Measurements from ENCODE around the gene USP9Y.
A peak's percentile ranks its signal among the peaks of the same experiment; 100 is the strongest.
"Not testable (repeated sequence)": the region's sequence is repeated elsewhere in the genome, so short reads cannot be mapped to it uniquely, and the experiment has no call there.

Gene USP9Y, protein sequence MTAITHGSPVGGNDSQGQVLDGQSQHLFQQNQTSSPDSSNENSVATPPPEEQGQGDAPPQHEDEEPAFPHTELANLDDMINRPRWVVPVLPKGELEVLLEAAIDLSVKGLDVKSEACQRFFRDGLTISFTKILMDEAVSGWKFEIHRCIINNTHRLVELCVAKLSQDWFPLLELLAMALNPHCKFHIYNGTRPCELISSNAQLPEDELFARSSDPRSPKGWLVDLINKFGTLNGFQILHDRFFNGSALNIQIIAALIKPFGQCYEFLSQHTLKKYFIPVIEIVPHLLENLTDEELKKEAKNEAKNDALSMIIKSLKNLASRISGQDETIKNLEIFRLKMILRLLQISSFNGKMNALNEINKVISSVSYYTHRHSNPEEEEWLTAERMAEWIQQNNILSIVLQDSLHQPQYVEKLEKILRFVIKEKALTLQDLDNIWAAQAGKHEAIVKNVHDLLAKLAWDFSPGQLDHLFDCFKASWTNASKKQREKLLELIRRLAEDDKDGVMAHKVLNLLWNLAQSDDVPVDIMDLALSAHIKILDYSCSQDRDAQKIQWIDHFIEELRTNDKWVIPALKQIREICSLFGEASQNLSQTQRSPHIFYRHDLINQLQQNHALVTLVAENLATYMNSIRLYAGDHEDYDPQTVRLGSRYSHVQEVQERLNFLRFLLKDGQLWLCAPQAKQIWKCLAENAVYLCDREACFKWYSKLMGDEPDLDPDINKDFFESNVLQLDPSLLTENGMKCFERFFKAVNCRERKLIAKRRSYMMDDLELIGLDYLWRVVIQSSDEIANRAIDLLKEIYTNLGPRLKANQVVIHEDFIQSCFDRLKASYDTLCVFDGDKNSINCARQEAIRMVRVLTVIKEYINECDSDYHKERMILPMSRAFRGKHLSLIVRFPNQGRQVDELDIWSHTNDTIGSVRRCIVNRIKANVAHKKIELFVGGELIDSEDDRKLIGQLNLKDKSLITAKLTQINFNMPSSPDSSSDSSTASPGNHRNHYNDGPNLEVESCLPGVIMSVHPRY (N-terminal part only)

GRCh38 chrY:12701181-12701695 lies at the start of gene USP9Y:
Gene USP9Y, plus strand, starts transcription at chrY:12701231. Its CDS starts 8,217 bp downstream, at chrY:12709448.
- peaks cover 0 to 7% of the 10 kb centered on the region in 2 donors for H3K9me3 ChIP-seq (ENCODE audit: control insufficient read depth in 1 of 2, low read length in 2 of 2)
- H3K4me3 ChIP-seq (ENCODE audit: low read depth in 1 of 2, low read length in 2 of 2): peak within 1 kb of the TSS; percentile 7 to 24
- peaks cover 0 to 11% of the 10 kb centered on the region in 2 donors for H3K36me3 ChIP-seq (ENCODE audit: control insufficient read depth in 1 of 2, insufficient read depth in 2 of 2, low read length in 2 of 2)
- no peak within 1 kb of the TSS for H3K27ac ChIP-seq (ENCODE audit: low read length)
- no peaks in the 10 kb centered on the region for H3K4me1 ChIP-seq (ENCODE audit: control insufficient read depth in 1 of 2, insufficient read depth in 2 of 2, low read length in 2 of 2)
- H3K27me3 ChIP-seq (ENCODE audit: low read depth, low read length): no peaks in the 10 kb centered on the region

GRCh38 chrY:12651621-12652036 lies 49.4 kb upstream of the USP9Y start:
- Histone ChIP-seq H3K27me3 (ENCODE audit: low read depth, low read length) (no peaks in the 10 kb centered on the region), H3K27ac (ENCODE audit: low read length) (no peak overlapping the region), H3K4me3 (ENCODE audit: low read depth in 1 of 2, low read length in 2 of 2) (no peak overlapping the region), H3K4me1 (ENCODE audit: control insufficient read depth in 1 of 2, insufficient read depth in 2 of 2, low read length in 2 of 2) (no peaks in the 10 kb centered on the region), H3K9me3 (ENCODE audit: control insufficient read depth in 1 of 2, low read length in 2 of 2) (no peaks in the 10 kb centered on the region), H3K36me3 (ENCODE audit: control insufficient read depth in 1 of 2, insufficient read depth in 2 of 2, low read length in 2 of 2) (no peaks in the 10 kb centered on the region)

GRCh38 chrY:12661745-12662681 lies 39.0 kb upstream of the USP9Y start:
- Histone ChIP-seq H3K27me3 (ENCODE audit: low read depth, low read length) (no peaks in the 10 kb centered on the region), H3K4me1 (ENCODE audit: control insufficient read depth in 1 of 2, insufficient read depth in 2 of 2, low read length in 2 of 2) (peaks cover 0 to 5% of the 10 kb centered on the region in 2 donors), H3K4me3 (ENCODE audit: low read depth in 1 of 2, low read length in 2 of 2) (peak overlapping the region; percentile 63 to 90), H3K9me3 (ENCODE audit: control insufficient read depth in 1 of 2, low read length in 2 of 2) (no peaks in the 10 kb centered on the region), H3K36me3 (ENCODE audit: control insufficient read depth in 1 of 2, insufficient read depth in 2 of 2, low read length in 2 of 2) (no peaks in the 10 kb centered on the region), H3K27ac (ENCODE audit: low read length) (peak overlapping the region; percentile 92)

DNA sequence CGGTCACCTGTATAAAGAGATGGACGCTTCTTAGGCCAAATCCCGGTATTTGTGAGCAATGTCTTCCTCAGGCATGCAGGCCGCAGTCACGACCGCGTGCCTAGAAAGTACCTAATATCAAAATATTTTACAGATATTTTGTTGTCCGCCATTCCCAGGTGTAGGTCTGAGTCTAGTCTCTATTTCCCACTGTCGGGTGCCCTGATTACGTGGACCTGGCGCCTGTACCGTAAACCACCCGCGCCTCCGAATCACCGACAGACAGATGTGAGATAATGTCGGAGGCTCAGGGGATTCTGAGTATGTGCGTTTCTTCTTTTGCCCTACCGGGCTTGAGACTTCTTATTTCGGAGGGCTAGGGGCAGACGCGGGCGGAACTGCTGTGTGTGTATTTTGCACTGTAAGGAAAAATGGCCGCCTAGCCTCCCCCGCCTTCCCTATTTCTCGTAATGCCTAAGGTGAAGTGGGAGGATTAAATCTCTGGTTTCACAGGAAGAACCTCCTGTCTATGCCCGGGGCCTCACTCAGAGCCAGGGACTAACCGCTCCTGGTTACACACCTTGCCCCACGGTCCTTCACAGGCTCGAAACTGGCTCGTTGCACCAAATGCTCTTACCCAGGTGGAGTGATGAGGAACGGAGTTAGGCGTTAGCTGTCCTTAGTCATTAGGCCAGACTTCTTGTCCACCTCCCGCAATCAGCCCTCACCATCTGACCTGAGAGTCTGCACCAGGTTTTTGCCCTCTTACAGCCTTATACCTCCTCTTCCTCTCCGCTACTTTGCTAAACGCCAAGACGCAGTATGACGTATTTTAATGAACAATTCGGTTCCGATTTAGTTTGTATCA lies 38.1 kb upstream of the USP9Y start:
- Histone ChIP-seq H3K4me3 (ENCODE audit: low read depth in 1 of 2, low read length in 2 of 2) (peak overlapping the region; percentile 63 to 90), H3K4me1 (ENCODE audit: control insufficient read depth in 1 of 2, insufficient read depth in 2 of 2, low read length in 2 of 2) (peaks cover 0 to 5% of the 10 kb centered on the region in 2 donors), H3K27ac (ENCODE audit: low read length) (peak overlapping the region; percentile 92), H3K27me3 (ENCODE audit: low read depth, low read length) (no peaks in the 10 kb centered on the region), H3K9me3 (ENCODE audit: control insufficient read depth in 1 of 2, low read length in 2 of 2) (no peaks in the 10 kb centered on the region), H3K36me3 (ENCODE audit: control insufficient read depth in 1 of 2, insufficient read depth in 2 of 2, low read length in 2 of 2) (no peaks in the 10 kb centered on the region)

DNA sequence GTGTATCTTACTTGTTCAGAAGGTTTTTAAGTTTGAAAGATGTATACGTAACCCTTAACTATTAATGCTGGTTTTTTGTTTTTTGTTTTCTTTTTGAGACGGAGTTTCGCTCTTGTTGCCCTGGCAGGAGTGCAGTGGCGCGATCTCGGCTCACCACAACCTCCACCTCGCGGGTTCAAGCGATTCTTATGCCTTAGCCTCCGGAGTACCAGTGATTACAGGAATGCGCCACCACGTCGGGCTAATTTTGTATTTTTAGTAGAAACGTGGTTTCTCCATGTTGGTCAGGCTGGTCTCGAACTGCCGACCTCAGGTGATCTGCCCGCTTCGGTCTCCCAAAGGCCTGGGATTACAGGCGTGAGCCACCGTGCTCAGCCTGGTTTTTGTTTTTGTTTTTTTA lies 37.2 kb upstream of the USP9Y start:
- not testable (repeated sequence) for H3K27ac ChIP-seq (ENCODE audit: low read length); H3K36me3 ChIP-seq (ENCODE audit: control insufficient read depth in 1 of 2, insufficient read depth in 2 of 2, low read length in 2 of 2); H3K9me3 ChIP-seq (ENCODE audit: control insufficient read depth in 1 of 2, low read length in 2 of 2); H3K4me1 ChIP-seq (ENCODE audit: control insufficient read depth in 1 of 2, insufficient read depth in 2 of 2, low read length in 2 of 2); H3K27me3 ChIP-seq (ENCODE audit: low read depth, low read length)
- peak overlapping the region in 1 of 2 donors; percentile 63 for H3K4me3 ChIP-seq (ENCODE audit: low read depth in 1 of 2, low read length in 2 of 2)

- Histone ChIP-seq H3K4me1 (ENCODE audit: control insufficient read depth in 1 of 2, insufficient read depth in 2 of 2, low read length in 2 of 2) (peaks cover 0 to 4% of the 10 kb centered on the region in 2 donors), H3K27me3 (ENCODE audit: low read depth, low read length) (no peaks in the 10 kb centered on the region), H3K36me3 (ENCODE audit: control insufficient read depth in 1 of 2, insufficient read depth in 2 of 2, low read length in 2 of 2) (no peaks in the 10 kb centered on the region), H3K9me3 (ENCODE audit: control insufficient read depth in 1 of 2, low read length in 2 of 2) (no peaks in the 10 kb centered on the region), H3K27ac (ENCODE audit: low read length) (no peak overlapping the region), H3K4me3 (ENCODE audit: low read depth in 1 of 2, low read length in 2 of 2) (no peak overlapping the region)
These were observed 22.9 kb upstream of the USP9Y start for GRCh38 chrY:12678111-12678510.

DNA sequence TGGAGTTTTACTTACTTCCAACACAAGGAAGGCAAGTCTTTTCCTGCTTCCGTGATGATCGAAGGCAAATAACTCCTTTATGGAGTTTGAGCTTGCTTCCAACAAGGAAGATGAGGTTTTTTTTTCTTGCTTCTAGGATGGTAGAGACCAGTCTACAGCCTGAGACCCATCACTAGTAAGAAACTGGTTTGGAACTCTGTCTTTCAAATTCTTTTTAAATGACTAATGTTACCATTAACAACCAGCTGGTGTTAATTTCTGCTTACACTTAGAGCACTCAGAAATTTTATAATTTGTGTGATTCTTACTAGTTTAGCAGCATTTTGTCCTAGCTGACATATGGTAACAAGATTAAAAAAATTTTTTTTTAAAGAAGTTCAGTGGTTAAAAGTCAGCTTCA lies 19.5 kb upstream of the USP9Y start:
- no peak overlapping the region for H3K27ac ChIP-seq (ENCODE audit: low read length)
- H3K27me3 ChIP-seq (ENCODE audit: low read depth, low read length): no peaks in the 10 kb centered on the region
- H3K4me3 ChIP-seq (ENCODE audit: low read depth in 1 of 2, low read length in 2 of 2): no peak overlapping the region
- H3K9me3 ChIP-seq (ENCODE audit: control insufficient read depth in 1 of 2, low read length in 2 of 2): no peaks in the 10 kb centered on the region
- peaks cover 0 to 4% of the 10 kb centered on the region in 2 donors for H3K4me1 ChIP-seq (ENCODE audit: control insufficient read depth in 1 of 2, insufficient read depth in 2 of 2, low read length in 2 of 2)
- H3K36me3 ChIP-seq (ENCODE audit: control insufficient read depth in 1 of 2, insufficient read depth in 2 of 2, low read length in 2 of 2): no peaks in the 10 kb centered on the region

- Histone ChIP-seq H3K4me1 (ENCODE audit: control insufficient read depth in 1 of 2, insufficient read depth in 2 of 2, low read length in 2 of 2) (no peaks in the 10 kb centered on the region), H3K27ac (ENCODE audit: low read length) (no peak overlapping the region), H3K4me3 (ENCODE audit: low read depth in 1 of 2, low read length in 2 of 2) (no peak overlapping the region), H3K36me3 (ENCODE audit: control insufficient read depth in 1 of 2, insufficient read depth in 2 of 2, low read length in 2 of 2) (peaks cover 0 to 4% of the 10 kb centered on the region in 2 donors), H3K27me3 (ENCODE audit: low read depth, low read length) (no peaks in the 10 kb centered on the region), H3K9me3 (ENCODE audit: control insufficient read depth in 1 of 2, low read length in 2 of 2) (no peaks in the 10 kb centered on the region)
These were observed 12.7 kb upstream of the USP9Y start for GRCh38 chrY:12688337-12688736.

GRCh38 chrY:12700087-12700486 lies 944 bp upstream of the USP9Y start:
- Histone ChIP-seq H3K4me1 (ENCODE audit: control insufficient read depth in 1 of 2, insufficient read depth in 2 of 2, low read length in 2 of 2) (no peaks in the 10 kb centered on the region), H3K27me3 (ENCODE audit: low read depth, low read length) (no peaks in the 10 kb centered on the region), H3K4me3 (ENCODE audit: low read depth in 1 of 2, low read length in 2 of 2) (peak overlapping the region in 1 of 2 donors; percentile 7), H3K27ac (ENCODE audit: low read length) (no peak overlapping the region), H3K36me3 (ENCODE audit: control insufficient read depth in 1 of 2, insufficient read depth in 2 of 2, low read length in 2 of 2) (peaks cover 0 to 11% of the 10 kb centered on the region in 2 donors), H3K9me3 (ENCODE audit: control insufficient read depth in 1 of 2, low read length in 2 of 2) (peaks cover 0 to 7% of the 10 kb centered on the region in 2 donors)

- H3K4me3 ChIP-seq (ENCODE audit: low read depth in 1 of 2, low read length in 2 of 2): no peak overlapping the region
- H3K36me3 ChIP-seq (ENCODE audit: control insufficient read depth in 1 of 2, insufficient read depth in 2 of 2, low read length in 2 of 2): peaks cover 0 to 11% of the 10 kb centered on the region in 2 donors
- no peaks in the 10 kb centered on the region for H3K4me1 ChIP-seq (ENCODE audit: control insufficient read depth in 1 of 2, insufficient read depth in 2 of 2, low read length in 2 of 2)
- peaks cover 0 to 7% of the 10 kb centered on the region in 2 donors for H3K9me3 ChIP-seq (ENCODE audit: control insufficient read depth in 1 of 2, low read length in 2 of 2)
- H3K27ac ChIP-seq (ENCODE audit: low read length): no peak overlapping the region
- no peaks in the 10 kb centered on the region for H3K27me3 ChIP-seq (ENCODE audit: low read depth, low read length)
These were observed 1.1 kb downstream of the USP9Y start for GRCh38 chrY:12702174-12702573.
